ENCODE results near the gene SPATA25.
"Not testable (repeated sequence)": the region's sequence is repeated elsewhere in the genome, so short reads cannot be mapped to it uniquely, and the experiment has no call there.

Gene SPATA25, protein sequence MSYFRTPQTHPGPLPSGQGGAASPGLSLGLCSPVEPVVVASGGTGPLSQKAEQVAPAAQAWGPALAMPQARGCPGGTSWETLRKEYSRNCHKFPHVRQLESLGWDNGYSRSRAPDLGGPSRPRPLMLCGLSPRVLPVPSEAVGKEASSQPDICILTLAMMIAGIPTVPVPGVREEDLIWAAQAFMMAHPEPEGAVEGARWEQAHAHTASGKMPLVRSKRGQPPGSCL

DNA sequence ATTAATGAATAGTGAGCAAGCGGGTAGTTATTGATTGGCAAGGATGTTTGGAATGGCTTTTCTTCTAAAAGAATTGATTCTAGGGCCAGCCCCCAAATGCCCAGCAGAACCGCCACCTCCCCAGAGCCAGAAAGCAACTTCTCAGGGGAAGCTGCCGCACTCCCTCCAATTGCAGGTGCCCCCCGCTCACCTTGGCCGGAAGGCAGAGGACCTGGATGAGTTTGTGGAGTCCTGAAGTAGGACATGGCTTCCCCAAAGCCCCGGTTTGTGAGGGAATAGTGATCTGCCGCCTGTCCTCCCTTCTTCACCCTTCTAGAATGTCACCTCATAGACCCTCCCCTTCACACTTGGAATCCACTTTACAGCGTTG lies at the start of gene SPATA25:
TSS of gene SPATA25 (minus strand) at position 277 of the 370 bp plus-strand sequence. CDS start at position 245, 32 bp downstream.
- no peak for DNase-seq (ENCODE audit: low spot score)
- TF ChIP-seq, protein P1, sequence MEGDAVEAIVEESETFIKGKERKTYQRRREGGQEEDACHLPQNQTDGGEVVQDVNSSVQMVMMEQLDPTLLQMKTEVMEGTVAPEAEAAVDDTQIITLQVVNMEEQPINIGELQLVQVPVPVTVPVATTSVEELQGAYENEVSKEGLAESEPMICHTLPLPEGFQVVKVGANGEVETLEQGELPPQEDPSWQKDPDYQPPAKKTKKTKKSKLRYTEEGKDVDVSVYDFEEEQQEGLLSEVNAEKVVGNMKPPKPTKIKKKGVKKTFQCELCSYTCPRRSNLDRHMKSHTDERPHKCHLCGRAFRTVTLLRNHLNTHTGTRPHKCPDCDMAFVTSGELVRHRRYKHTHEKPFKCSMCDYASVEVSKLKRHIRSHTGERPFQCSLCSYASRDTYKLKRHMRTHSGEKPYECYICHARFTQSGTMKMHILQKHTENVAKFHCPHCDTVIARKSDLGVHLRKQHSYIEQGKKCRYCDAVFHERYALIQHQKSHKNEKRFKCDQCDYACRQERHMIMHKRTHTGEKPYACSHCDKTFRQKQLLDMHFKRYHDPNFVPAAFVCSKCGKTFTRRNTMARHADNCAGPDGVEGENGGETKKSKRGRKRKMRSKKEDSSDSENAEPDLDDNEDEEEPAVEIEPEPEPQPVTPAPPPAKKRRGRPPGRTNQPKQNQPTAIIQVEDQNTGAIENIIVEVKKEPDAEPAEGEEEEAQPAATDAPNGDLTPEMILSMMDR (IDR thresholded peaks at IDR 0.05; ENCODE audit: extremely low read depth, insufficient read depth, missing control alignments) = no peak
- in situ Hi-C loops (cut with MboI; ENCODE audit: low pct_unique_long_range_greater_than_20kb, low sequenced_read_pairs, unreplicated experiment) = no loop called here

DNA sequence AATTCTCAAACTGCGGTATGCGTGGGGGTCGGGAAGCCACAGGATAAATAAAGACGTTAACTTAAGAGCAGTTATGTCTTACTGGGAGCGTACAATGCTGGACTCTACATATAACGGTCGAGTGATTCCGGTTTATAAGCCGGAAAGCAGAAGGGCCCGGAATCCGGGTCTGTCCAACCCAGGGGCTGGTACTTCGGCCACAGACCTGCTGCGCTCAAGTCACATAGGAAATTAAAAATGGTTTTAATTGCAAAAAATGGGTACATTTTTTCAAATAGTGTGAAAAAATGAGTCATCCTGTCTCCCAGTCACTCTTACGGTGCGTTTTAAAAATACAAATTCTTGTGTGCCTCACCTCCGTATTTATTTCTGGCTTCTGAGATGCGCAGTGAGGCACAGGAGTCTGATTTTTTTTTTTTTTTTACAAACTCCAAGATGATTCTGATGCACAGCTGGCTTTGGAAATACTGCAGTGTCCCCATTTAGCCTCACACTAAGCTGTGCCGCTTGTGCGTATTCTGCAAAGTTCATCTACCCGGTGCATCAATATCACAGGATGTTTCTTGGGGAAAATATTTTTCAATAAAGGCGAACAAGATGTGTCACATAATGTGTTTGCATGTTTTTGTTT lies 48.1 kb upstream of the SPATA25 start:
- in situ Hi-C loops (cut with MboI; ENCODE audit: low pct_unique_long_range_greater_than_20kb, low sequenced_read_pairs, unreplicated experiment) = no loop called here
- no peak for DNase-seq (ENCODE audit: low spot score)
- TF ChIP-seq, protein P1 (IDR thresholded peaks at IDR 0.05; ENCODE audit: extremely low read depth, insufficient read depth, missing control alignments) = no peak

DNA sequence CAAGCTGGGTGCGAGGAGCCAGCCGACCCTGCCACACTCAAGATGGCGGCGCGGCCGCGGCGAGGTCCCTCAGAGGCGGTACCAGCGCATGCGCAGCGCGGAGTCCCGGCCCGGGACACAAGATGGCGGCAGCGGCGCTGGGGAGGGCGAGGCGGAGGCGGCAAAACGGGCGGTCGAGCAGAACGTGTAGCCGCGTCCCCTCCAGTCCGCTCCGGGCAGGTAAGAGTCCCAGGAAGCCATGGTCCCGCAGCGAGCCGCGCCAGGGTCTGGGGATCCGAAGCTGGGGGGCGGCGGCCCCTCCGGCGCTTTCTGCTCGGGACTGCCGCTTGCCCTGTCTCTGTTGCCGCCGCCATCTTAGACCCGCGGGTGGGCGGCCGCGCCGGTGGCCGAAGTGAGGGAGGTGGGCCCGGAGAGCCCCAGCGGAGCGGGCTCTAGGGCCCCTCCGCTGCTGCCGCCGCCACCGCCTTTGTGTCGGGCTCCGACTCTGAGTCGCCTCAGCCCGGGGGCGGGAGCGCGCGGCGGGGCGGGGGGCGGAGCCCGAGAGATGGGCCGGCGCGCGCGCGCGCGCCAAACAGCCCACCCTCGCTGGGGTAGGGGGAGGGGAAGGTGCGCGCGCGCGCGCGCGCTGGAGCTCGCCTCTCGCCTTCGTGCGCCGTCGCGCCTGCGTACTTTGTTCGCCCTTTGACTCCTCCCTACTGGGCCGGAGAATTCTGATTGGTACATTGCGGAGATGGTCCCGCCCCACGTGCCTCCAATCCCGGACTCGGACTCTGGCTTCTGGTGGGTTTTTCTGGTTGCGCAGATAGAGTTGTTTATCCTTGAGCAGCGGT lies 47.4 kb upstream of the SPATA25 start, which contains the start of gene PCIF1:
TSS of gene PCIF1 (plus strand) at position 98 of the 830 bp plus-strand sequence. CDS start 4,317 bp downstream, outside the sequence.
- in situ Hi-C loops (cut with MboI; ENCODE audit: low pct_unique_long_range_greater_than_20kb, low sequenced_read_pairs, unreplicated experiment) = no loop called here

DNA sequence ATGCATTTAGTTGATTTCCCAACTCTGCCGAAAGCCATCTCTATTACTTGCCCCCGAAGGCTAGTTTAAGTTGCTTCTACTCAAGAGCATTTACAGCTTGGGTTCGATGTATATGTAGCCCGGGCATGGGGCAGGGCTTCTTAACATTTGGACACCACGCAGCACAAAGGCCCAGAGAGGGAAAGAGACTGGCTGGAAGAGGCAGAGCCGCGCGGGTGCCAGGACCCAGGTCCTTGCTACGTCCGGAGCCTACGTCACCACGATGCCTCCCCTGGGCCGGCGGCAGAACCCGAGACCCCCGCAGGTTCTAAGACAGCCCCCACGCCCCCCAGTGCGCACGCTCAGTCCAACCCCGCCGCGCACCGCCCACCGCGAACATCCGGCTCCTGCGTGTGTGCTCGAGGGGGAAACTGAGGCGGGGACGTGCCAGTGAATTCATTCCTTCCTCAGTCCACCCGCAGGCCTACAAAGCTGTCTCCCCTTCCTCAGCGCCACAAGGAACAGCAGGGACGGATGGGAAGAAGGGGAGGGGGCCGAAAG lies 46.7 kb upstream of the SPATA25 start:
- peak; percentile 65 for DNase-seq (ENCODE audit: low spot score)
- TF ChIP-seq, protein P1 (IDR thresholded peaks at IDR 0.05; ENCODE audit: extremely low read depth, insufficient read depth, missing control alignments) = no peak
- in situ Hi-C loops (cut with MboI; ENCODE audit: low pct_unique_long_range_greater_than_20kb, low sequenced_read_pairs, unreplicated experiment) = no loop called here

More for the DNA sequence above, 47.4 kb upstream of the SPATA25 start, which contains the start of gene PCIF1:
- TF ChIP-seq, protein P1 (IDR thresholded peaks at IDR 0.05; ENCODE audit: extremely low read depth, insufficient read depth, missing control alignments) = no peak
- DNase-seq (ENCODE audit: low spot score) = peak; percentile 100

DNA sequence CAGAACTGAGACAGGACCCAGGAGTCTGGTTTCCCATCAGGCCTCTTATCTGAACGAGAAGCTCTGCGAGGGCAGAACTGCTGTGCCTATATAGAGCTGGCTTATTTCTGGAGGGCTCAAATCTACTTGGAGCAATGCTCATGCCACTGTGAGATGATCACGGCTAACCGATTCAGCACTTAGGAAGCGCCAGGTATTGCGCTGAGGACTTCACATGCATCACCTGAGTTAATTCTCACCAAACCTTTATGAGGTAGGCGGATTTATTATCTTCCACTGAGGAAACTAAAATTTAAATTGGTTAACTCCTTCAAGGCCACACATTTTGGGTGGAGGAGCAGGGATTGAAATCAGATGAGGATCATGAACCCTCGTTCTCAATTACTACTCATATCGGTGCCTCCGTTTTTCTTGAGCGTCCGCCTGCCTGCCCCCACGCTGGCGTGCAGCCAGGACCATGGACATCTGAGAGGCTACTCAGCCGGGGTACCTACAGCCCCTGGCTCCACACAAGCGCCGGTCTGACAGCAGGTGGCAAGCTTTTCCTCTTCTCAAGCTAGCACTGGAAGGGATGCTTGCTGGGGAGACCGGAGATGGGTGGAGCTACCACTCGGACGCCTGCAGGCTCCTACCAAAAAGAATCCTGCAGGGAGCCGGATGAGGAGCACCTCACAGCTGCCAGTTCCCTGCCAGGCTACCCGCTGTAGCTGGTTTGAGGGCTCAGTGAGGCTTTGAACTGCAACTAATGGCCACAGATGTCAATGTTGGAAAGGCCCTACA lies 46.0 kb upstream of the SPATA25 start:
- in situ Hi-C loops (cut with MboI; ENCODE audit: low pct_unique_long_range_greater_than_20kb, low sequenced_read_pairs, unreplicated experiment) = no loop called here
- TF ChIP-seq, protein P1 (IDR thresholded peaks at IDR 0.05; ENCODE audit: extremely low read depth, insufficient read depth, missing control alignments) = peak; percentile 37
- DNase-seq (ENCODE audit: low spot score) = peak; percentile 76

DNA sequence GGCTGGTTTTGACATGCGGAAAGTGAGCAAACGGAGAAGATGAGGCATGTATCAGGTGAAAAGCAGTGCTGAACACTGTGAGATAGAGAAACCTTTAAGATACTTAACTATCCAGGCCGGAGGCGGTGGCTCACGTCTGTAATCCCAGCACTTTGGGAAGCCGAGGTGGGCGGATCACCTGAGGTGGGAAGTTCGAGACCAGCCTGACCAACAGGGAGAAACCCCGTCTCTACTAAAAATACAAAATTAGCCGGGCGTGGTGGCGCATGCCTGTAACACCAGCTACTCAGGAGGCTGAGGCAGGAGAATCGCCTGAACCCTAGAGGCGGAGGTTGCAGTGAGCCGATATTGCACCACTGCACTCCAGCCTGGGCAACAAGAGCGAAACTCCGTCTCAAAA lies 44.3 kb upstream of the SPATA25 start:
- DNase-seq (ENCODE audit: low spot score); in situ Hi-C loops (cut with MboI; ENCODE audit: low pct_unique_long_range_greater_than_20kb, low sequenced_read_pairs, unreplicated experiment): not testable (repeated sequence)
